H9 (cell line): ENCODE results near the gene EVI5. TPM values are rescaled to one million over a fixed set of nuclear protein-coding genes. Genes with fewer than 3 reads are reported as not detected.

Experiments used
- DNase-seq: peaks from one replicate; pipeline ENCODE4 v3.0.0-alpha.2; 2017
- H2AFZ ChIP-seq: one replicate; pipeline ENCODE4 v1.6.1; 2013; ENCODE audit warnings: mild to moderate bottlenecking, low read length, control low read depth, moderate library complexity
- H2AK5ac ChIP-seq: 2 replicates; pipeline ENCODE4 v1.6.1; 2013; ENCODE audit warnings: low read length, control low read depth, mixed read lengths; ENCODE audit not compliant: insufficient read length
- H2BK120ac ChIP-seq: one replicate; pipeline ENCODE4 v1.6.1; 2013; ENCODE audit warnings: low read depth, mild to moderate bottlenecking, low read length, control low read depth, inconsistent platforms; ENCODE audit not compliant: poor library complexity, severe bottlenecking
- H2BK12ac ChIP-seq: 2 replicates; pipeline ENCODE4 v1.6.1; 2013; ENCODE audit warnings: low read length, control low read depth, mixed read lengths, low read depth; ENCODE audit not compliant: insufficient read length
- H2BK15ac ChIP-seq: 2 replicates; pipeline ENCODE4 v1.6.1; 2013; ENCODE audit warnings: low read depth, low read length, control low read depth
- H2BK20ac ChIP-seq: one replicate; pipeline ENCODE4 v1.6.1; 2013; ENCODE audit warnings: low read depth, mild to moderate bottlenecking, low read length, control low read depth, inconsistent platforms; ENCODE audit not compliant: poor library complexity, severe bottlenecking
- H2BK5ac ChIP-seq: 2 replicates; pipeline ENCODE4 v1.6.1; 2013; ENCODE audit warnings: low read length, control low read depth, mixed read lengths; ENCODE audit not compliant: insufficient read length
- H3K14ac ChIP-seq: 2 replicates; pipeline ENCODE4 v1.6.1; 2013; ENCODE audit warnings: low read length, control low read depth; ENCODE audit not compliant: insufficient read depth
- H3K18ac ChIP-seq: 2 replicates; pipeline ENCODE4 v1.6.1; 2013; ENCODE audit warnings: low read depth, mild to moderate bottlenecking, mixed read lengths, low read length, control low read depth; ENCODE audit not compliant: insufficient read length
- H3K23ac ChIP-seq: 2 replicates; pipeline ENCODE4 v1.6.1; 2013; ENCODE audit warnings: low read length, control low read depth, mixed read lengths, low read depth; ENCODE audit not compliant: insufficient read length
- H3K23me2 ChIP-seq: 2 replicates; pipeline ENCODE4 v1.6.1; 2013; ENCODE audit warnings: low read depth, mild to moderate bottlenecking, mixed read lengths, low read length, control low read depth; ENCODE audit not compliant: insufficient read length, poor library complexity, severe bottlenecking
- H3K27ac ChIP-seq: 2 replicates; pipeline ENCODE4 v1.5.1; 2013; ENCODE audit warnings: low read length, control low read depth, mixed read lengths, low read depth; ENCODE audit not compliant: insufficient read length
- H3K27me3 ChIP-seq: 2 replicates; pipeline ENCODE4 v1.6.1; 2013; ENCODE audit warnings: low read length, control low read depth, inconsistent platforms; ENCODE audit not compliant: insufficient read depth
- H3K4ac ChIP-seq: 2 replicates; pipeline ENCODE4 v1.6.1; 2013; ENCODE audit warnings: low read depth, mild to moderate bottlenecking, control low read depth, inconsistent platforms, low read length, moderate library complexity
- H3K4me1 ChIP-seq: 2 replicates; pipeline ENCODE4 v1.6.1; 2013; ENCODE audit warnings: low read length, control low read depth, inconsistent platforms; ENCODE audit not compliant: insufficient read depth
- H3K4me2 ChIP-seq: 2 replicates; pipeline ENCODE4 v1.6.1; 2013; ENCODE audit warnings: low read length, control low read depth, mixed read lengths; ENCODE audit not compliant: insufficient read length, insufficient read depth
- H3K56ac ChIP-seq: 2 replicates; pipeline ENCODE4 v1.6.1; 2013; ENCODE audit warnings: low read depth, mild to moderate bottlenecking, mixed read lengths, low read length, control low read depth; ENCODE audit not compliant: insufficient read length
- H3K79me1 ChIP-seq: 2 replicates; pipeline ENCODE4 v1.6.1; 2013; ENCODE audit warnings: low read depth, mild to moderate bottlenecking, moderate library complexity, low read length, control low read depth, inconsistent platforms; ENCODE audit not compliant: insufficient read depth, poor library complexity, severe bottlenecking
- H3K79me2 ChIP-seq: 2 replicates; pipeline ENCODE4 v1.6.1; 2013; ENCODE audit warnings: low read length, control low read depth, inconsistent platforms; ENCODE audit not compliant: insufficient read depth
- H3K9ac ChIP-seq: 2 replicates; pipeline ENCODE4 v1.6.1; 2013; ENCODE audit warnings: low read length, control low read depth, mixed read lengths; ENCODE audit not compliant: insufficient read length; ENCODE audit errors: extremely low read depth
- H3K9me3 ChIP-seq: one replicate; pipeline ENCODE4 v1.6.1; 2013; ENCODE audit warnings: low read depth, low read length, inconsistent platforms; ENCODE audit not compliant: control insufficient read depth
- H3T11ph ChIP-seq: one replicate; pipeline ENCODE4 v1.6.1; 2013; ENCODE audit warnings: mild to moderate bottlenecking, low read length, control low read depth, inconsistent platforms
- H4K20me1 ChIP-seq: one replicate; pipeline ENCODE4 v1.6.1; 2013; ENCODE audit not compliant: control insufficient read depth, insufficient read length, insufficient read depth
- H4K5ac ChIP-seq: 2 replicates; pipeline ENCODE4 v1.6.1; 2013; ENCODE audit warnings: low read depth, mild to moderate bottlenecking, mixed read lengths, low read length, control low read depth; ENCODE audit not compliant: insufficient read length
- H4K8ac ChIP-seq: replicated peaks from 2 replicates; pipeline ENCODE4 v1.6.1; 2013; ENCODE audit warnings: low read length, control low read depth, mixed read lengths, low read depth; ENCODE audit not compliant: insufficient read length
- H4K91ac ChIP-seq: 2 replicates; pipeline ENCODE4 v1.6.1; 2013; ENCODE audit warnings: low read depth, mild to moderate bottlenecking, moderate library complexity, mixed read lengths, low read length, control low read depth; ENCODE audit not compliant: insufficient read length
- H3K27ac Mint-ChIP-seq, 3 experiments: 2 replicates in 2 of 3; 3 replicates in 1 of 3; pipeline ENCODE4 v1.8.0; 2020 to 2021; ENCODE audit warnings: mixed read lengths in 3 of 3, mild to moderate bottlenecking in 1 of 3, moderate library complexity in 1 of 3
- H3K27me3 Mint-ChIP-seq: 2 replicates; pipeline ENCODE4 v1.8.0; 2021; ENCODE audit warnings: low read depth, mild to moderate bottlenecking, moderate library complexity, mixed read lengths
- H3K36me3 Mint-ChIP-seq, 3 experiments: 2 replicates in 2 of 3; 3 replicates in 1 of 3; pipeline ENCODE4 v1.8.0; 2020 to 2021; ENCODE audit warnings: low read depth in 3 of 3, mixed read lengths in 3 of 3; ENCODE audit not compliant: insufficient read depth in 1 of 3
- H3K4me1 Mint-ChIP-seq, 2 experiments: 2 replicates each; pipeline ENCODE4 v1.8.0; 2020; ENCODE audit warnings: mixed read lengths in 2 of 2
- H3K4me3 Mint-ChIP-seq, 2 experiments: 2 replicates in 1 of 2; 3 replicates in 1 of 2; pipeline ENCODE4 v1.8.0; 2020 to 2021; ENCODE audit warnings: mild to moderate bottlenecking in 2 of 2, mixed read lengths in 2 of 2, moderate library complexity in 1 of 2
- H3K9me3 Mint-ChIP-seq, 2 experiments: 2 replicates in 1 of 2; 3 replicates in 1 of 2; pipeline ENCODE4 v1.8.0; 2020; ENCODE audit warnings: mild to moderate bottlenecking in 2 of 2, mixed read lengths in 2 of 2, moderate library complexity in 1 of 2
- WGBS: extraction: QIAGEN DNeasy Blood & Tissue Kit; methylation state at CpG from one replicate; pipeline ENCODE4 v1.1.7; 2013; ENCODE audit warnings: missing lambda C conversion rate, low lambda C conversion rate, mixed read lengths; ENCODE audit not compliant: insufficient read length; ENCODE audit errors: extremely low coverage; 5-methylcytosine and 5-hydroxymethylcytosine counted together
- total RNA-seq: library from RNA; stranded (reverse); gene quantifications from 2 replicates; pipeline ENCODE4 v1.2.1, GENCODE V29; 2021
- TF ChIP-seq, protein P1 (sequence below): fragments of 200-600 bp; sonication (generic); conservative IDR thresholded peaks from 3 replicates; pipeline ENCODE4 v1.8.0; 2021; ENCODE audit warnings: antibody characterized with exemption, mild to moderate bottlenecking

EVI5 gene
- total RNA-seq, 1 experiment from 2014 or later = 9.7 TPM

DNA sequence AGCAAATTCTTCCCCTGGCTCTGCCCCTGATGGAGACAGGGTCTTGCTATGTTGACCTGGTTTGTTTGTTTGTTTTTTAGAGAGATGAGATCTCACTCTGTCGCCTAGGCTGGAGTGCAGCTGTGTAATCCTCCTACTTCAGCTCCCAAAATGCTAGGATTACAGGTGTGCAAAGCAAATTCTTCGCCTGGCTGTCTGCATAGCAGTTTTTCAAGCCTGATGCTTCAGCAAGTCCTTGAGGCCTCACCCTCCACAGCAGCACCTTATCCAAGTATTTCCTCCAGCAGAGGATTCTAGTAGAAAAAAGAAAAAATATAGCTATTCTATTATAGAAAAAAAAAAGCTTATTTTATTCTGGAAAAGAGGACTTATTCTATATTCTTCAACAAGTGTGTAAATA lies 31.8 kb upstream of the EVI5 start:
- no peaks in the 10 kb centered on the region for H3K27me3 ChIP-seq
- H3K79me2 ChIP-seq = no peaks in the 10 kb centered on the region
- no peaks in the 10 kb centered on the region for H3K4me1 ChIP-seq
- no peak overlapping the region for H3K4ac ChIP-seq
- H3K4me1 Mint-ChIP-seq = no peaks in the 10 kb centered on the region
- H3K18ac ChIP-seq = no peak overlapping the region
- WGBS = no CpG with 5 or more reads among the region's 2 CpGs
- no peaks in the 10 kb centered on the region for H3K79me1 ChIP-seq
- no peak overlapping the region for H4K91ac ChIP-seq
- no peak overlapping the region for H3K56ac ChIP-seq
- H3K9me3 Mint-ChIP-seq = no peaks in the 10 kb centered on the region
- H2BK120ac ChIP-seq = no peak overlapping the region
- H3K27ac ChIP-seq = no peak overlapping the region
- H3K23me2 ChIP-seq = no peaks in the 10 kb centered on the region
- H4K20me1 ChIP-seq = no peaks in the 10 kb centered on the region
- DNase-seq = no peak
- H3K27me3 Mint-ChIP-seq = no peaks in the 10 kb centered on the region
- no peaks in the 10 kb centered on the region for H3K9me3 ChIP-seq
- H2AFZ ChIP-seq = no peak overlapping the region
- H3T11ph ChIP-seq = no peak overlapping the region
- no peaks in the 10 kb centered on the region for H3K36me3 Mint-ChIP-seq
- no peak overlapping the region for H2BK5ac ChIP-seq
- H4K8ac ChIP-seq = no peak overlapping the region
- H3K9ac ChIP-seq = no peak overlapping the region
- no peak overlapping the region for H2AK5ac ChIP-seq
- no peak overlapping the region for H3K23ac ChIP-seq
- TF ChIP-seq, protein P1, sequence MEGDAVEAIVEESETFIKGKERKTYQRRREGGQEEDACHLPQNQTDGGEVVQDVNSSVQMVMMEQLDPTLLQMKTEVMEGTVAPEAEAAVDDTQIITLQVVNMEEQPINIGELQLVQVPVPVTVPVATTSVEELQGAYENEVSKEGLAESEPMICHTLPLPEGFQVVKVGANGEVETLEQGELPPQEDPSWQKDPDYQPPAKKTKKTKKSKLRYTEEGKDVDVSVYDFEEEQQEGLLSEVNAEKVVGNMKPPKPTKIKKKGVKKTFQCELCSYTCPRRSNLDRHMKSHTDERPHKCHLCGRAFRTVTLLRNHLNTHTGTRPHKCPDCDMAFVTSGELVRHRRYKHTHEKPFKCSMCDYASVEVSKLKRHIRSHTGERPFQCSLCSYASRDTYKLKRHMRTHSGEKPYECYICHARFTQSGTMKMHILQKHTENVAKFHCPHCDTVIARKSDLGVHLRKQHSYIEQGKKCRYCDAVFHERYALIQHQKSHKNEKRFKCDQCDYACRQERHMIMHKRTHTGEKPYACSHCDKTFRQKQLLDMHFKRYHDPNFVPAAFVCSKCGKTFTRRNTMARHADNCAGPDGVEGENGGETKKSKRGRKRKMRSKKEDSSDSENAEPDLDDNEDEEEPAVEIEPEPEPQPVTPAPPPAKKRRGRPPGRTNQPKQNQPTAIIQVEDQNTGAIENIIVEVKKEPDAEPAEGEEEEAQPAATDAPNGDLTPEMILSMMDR = no peak
- no peak overlapping the region for H3K4me3 Mint-ChIP-seq
- no peak overlapping the region for H3K14ac ChIP-seq
- H2BK15ac ChIP-seq = no peak overlapping the region
- H3K27ac Mint-ChIP-seq = no peak overlapping the region; a peak in 2 of 7 replicates
- no peak overlapping the region for H4K5ac ChIP-seq
- H3K4me2 ChIP-seq = no peak overlapping the region
- no peak overlapping the region for H2BK12ac ChIP-seq
- H2BK20ac ChIP-seq = no peak overlapping the region
